Activated CD8-positive, alpha-beta memory T cell treated with anti-CD3 and anti-CD28 coated beads for 36 hours (primary cell): ENCODE results near the gene CTBP2. TPM values are rescaled to one million over a fixed set of nuclear protein-coding genes. Genes with fewer than 3 reads are reported as not detected.
"Not testable (repeated sequence)": the region's sequence is repeated elsewhere in the genome, so short reads cannot be mapped to it uniquely, and the experiment has no call there.

Source experiments
- CTCF ChIA-PET: fragments of 350-600 bp; sonication (Branson Sonifier 250); formaldehyde crosslinking; loops from one replicate; lab custom pipeline; 2021; ENCODE audit warnings: antibody characterized with exemption; lab: Charles Lee
- POLR2A ChIA-PET: fragments of 350-600 bp; sonication (Branson Sonifier 250); formaldehyde crosslinking; loops from one replicate; lab custom pipeline; 2021; ENCODE audit warnings: antibody characterized with exemption; lab: Charles Lee
- total RNA-seq, 2 experiments: library from RNA; stranded (reverse); gene quantifications; one replicate each; pipeline ENCODE4 v1.2.3, GENCODE V29; 2021

The CTBP2 gene
- total RNA-seq, 2 experiments from 2014 or later, result 0.99 to 1.2 TPM

DNA sequence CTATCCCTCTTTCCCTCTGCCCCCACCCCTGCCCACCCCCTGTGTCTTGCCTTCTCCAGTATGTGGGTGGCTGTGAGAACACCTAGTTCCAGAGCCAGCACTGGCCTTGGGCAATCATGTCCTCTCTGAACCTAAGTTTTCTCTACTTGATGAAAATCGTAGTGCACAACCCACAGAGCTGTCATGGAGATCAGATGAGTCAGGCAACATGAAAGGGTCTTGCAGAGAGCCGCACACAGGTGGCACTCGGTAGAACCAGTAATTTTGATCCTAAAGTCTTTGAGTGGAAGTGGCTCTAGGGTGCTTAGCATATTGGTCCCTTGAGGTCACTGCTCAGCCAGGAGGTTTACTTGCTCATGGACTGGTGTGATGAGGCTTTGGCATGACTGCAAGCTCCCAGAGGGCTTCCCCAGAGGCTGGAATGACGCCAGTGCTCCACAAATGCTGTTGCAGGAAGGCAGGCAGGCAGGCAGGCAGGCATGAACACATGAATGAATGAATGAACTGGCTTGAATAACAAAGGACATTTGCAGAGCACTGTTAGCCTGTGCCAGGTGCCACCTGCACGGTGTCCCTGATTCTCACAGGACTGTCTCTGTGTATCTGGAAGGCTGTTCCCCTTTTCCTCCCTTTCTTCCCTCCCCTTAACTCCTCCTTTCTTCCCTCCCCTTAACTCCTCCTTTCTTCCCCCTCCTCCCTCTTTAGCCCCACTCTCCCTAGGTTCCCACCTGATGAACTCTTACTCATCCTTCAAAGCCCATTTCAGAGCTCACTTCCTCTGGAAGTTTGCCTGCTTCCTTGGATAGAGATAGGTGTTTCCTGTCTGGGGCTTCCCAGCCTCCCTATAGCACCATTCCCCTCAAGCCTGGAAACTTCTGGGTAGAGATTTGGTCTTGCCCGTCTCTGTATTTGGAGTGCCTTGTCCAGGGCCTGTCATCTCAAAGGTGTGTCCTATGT is 27.2 kb upstream of the CTBP2 start:
- ChIA-PET CTCF (no interaction called here), POLR2A (no interaction called here)

DNA sequence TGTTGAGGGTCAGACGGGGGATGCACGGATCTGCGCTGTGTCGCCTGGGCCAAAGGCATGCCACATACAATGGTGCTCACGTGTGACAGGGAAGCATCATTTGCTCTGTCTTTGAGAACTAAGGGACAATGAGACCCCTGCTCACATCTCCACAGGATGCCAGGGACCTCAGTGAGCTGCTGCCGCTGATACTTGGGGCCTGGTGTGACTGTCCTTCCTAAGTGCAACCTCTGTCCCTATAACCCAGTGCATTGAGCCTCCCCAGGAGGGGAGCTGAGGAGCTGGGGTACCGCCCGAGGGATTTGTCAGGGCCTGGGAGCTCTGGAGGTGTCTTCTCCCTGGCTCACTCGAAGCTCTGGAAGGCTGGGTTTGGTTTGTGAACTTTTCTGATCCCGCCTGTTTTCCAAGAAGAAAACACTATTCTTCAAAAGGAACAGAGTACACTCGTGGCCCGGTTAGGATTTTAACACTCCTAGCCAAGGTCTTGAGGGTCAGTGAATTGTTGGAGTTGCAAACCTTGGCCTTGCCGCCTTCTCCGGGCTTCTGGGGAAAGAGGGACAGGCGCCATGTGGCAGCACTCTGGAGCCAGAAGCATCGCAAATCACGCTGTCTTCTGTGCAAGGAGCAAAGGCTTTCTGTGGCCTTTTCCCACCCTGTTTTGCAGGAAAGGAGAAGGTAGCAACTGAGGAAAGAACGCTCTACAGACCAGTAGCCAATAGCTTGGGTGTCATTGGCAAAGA is 26.2 kb upstream of the CTBP2 start:
- ChIA-PET POLR2A (interaction anchor here (0.6 kb wide), 1 partner anchor 48 kb away, joined by 17 read pairs; no protein-coding TSS in a partner anchor), CTCF (no interaction called here)

DNA sequence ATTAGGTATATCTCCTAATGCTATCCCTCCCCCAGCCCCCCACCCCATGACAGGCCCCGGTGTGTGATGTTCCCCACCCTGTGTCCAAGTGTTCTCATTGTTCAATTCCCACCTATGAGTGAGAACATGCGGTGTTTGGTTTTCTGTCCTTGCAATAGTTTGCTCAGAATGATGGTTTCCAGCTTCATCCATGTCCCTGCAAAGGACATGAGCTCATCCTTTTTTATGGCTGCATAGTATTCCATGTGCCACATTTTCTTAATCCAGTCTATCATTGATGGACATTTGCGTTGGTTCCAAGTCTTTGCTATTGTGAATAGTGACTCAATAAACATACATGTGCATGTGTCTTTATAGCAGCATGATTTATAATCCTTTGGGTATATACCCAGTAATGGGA is 18.7 kb upstream of the CTBP2 start:
- POLR2A ChIA-PET, CTCF ChIA-PET: not testable (repeated sequence)

DNA sequence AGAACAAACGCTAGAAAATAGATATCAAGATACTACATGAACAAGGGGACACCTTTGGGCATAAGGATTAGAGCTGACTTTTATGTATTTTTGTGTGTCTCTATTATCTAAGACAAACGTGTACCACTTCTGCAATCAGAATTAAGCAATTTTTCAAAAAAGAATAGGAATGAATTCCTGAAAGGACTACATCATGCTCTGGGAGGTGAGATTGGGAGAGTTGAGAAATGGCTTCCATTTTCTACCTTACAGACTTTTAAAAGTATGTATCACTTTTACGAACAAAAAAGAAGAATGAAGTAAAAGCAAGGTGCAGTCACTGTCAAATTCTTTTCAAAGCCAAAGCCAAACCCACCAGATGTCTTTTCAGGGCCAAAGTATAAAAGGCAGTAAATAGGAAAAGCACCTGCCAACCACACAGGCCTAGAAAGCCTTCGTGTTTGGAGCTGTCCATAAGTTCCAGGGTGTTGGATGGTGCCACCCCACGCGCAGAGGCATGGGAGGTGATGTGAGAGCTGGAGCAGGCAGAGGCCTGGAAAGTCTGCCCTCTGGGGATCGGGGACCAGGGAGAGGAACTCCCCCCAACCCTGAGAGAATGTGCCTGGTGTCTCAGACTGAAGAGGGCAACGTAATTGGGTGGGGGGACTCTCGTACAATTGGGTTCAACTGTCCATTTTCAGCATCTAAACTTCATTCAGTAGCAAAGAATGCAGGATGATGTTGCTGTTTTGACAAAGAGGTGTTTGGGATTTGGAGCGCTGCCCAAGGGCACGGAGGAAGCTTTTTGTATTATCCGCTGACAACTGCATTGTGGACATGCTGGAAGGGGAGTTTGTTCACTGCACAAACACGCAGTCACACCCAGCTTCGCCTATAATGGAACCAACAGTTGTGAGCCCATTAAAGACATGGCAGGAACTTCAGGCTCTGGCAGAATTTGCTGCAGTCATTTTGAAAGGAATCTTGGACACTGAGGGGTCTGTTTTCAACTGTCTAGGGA is 17.6 kb upstream of the CTBP2 start:
- POLR2A ChIA-PET, result no interaction called here

DNA sequence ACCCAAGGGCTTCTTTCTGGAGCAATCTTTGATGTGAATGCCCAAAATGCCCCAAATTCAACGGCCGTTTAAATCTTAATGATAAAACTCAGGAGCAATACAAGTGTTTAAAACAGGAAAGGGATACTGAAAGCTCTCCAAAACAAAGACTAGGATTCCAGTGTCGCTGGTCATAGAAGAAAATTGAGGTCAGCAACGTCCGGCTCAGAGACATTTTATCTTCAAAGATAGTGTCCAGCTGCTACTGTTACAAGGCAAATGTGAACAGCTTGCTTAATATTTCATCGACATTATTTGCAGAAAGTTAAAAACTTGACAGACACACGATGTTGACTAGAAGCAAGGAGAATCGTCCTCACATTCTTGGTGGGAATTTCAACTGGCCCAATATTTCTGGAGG is 15.4 kb upstream of the CTBP2 start:
- POLR2A ChIA-PET, result no interaction called here
- CTCF ChIA-PET, result no interaction called here

More for the DNA sequence above, 17.6 kb upstream of the CTBP2 start:
- CTCF ChIA-PET, result interaction anchor here (0.7 kb wide), 1 partner anchor 624 kb away, joined by 3 read pairs; no protein-coding TSS in a partner anchor

DNA sequence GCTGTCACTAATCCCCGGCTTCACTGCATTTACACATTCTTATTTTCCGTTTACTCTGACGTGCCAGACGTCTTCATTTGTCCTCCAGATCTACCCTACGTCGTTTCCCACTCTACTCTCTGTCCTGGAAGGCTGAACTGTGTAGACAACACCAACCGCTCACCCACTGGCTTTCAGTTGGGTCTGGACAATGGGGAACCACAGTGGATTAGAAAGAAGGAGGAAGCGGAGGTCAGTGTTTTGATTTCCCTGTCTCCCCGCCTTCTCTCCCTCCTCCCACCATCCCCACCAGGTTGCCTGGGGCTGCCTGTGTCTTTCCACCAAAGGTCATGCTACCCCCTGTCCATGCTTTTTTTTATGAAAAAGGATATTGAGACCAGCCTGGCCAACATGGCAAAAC is 14.0 kb upstream of the CTBP2 start:
- CTCF ChIA-PET, result interaction anchor here (0.5 kb wide), 1 partner anchor 283 kb away, joined by 3 read pairs; no protein-coding TSS in a partner anchor

DNA sequence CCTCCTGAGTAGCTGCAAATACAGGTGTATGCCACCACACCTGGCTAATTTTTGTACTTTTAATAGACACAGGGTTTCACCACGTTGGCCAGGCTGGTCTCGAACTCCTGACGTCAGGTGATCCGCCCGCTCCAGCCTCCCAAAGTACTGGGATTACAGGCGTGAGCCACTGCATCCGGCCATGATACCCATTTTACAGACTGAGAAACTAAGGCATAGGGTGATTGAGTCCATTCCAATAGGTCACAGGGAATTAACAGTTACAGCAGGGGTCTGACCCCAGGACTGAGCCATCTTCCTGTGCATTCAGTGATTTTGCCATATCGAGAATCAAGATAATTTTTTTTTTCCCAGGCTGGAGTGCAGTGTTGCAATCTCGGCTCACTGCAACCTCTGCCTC is 12.3 kb upstream of the CTBP2 start:
- CTCF ChIA-PET, result no interaction called here
- POLR2A ChIA-PET, result no interaction called here

More for the DNA sequence above, 14.0 kb upstream of the CTBP2 start:
- POLR2A ChIA-PET, result no interaction called here

DNA sequence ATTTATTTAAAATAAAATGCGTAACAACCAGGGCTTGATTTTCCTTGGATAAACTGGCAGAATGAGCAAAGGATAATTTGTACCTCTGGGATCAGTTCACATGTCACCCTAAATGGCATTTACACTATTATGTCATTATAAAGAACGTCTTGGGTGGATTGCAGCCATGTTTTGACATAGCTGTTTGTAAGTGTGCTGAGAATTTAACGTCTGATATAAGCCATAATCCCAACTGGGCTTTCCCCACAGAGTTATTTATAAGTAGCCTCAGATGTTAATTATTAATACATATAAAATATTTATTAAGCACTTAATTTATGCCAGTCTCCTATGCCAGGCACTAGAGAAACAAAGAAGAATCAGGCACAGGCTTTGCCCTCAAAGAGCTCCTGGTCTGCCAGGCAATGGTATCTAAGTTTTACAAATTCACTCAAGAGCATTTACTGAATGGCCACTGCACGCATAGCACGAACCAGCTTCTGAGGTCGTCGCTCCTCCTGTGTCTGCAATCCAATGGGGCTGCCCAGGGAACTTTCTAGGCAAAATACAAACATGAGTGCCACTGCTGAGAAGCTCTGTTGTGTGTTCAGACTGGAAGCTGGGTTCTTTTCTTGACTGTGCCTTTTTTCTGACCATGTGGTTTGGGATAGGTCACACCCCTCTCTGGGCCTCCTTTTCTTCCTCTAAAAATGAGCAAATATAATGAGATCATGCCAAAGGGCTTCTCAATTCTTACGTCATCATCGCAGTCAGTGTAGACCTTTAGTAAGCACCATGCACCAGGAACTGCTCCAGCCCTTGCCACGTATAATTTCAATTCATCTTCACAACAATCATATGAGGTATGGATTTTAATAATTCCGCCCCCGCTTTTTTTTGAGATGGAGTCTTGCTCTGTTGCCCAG is 11.3 kb upstream of the CTBP2 start:
- ChIA-PET CTCF (no interaction called here), POLR2A (no interaction called here)

DNA sequence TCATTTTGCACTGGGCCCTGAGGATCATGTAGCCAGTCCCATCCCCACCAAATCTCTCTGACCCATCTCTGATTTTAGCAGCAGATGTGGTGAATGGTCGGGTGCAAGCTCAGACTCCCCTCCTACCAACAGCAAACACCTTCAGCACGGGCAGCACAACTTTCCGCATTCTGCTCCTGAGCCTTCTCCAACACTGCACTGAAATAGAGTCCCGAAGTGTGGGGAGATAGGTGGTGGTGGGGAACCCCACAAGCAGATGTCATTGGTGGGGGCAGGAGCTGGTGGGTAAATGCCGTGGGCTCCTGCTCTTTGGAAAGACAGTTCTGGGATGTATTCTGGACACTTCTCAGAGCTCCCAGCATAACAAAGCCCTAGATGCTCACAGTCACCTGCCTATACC is 9.6 kb upstream of the CTBP2 start:
- ChIA-PET POLR2A (no interaction called here), CTCF (no interaction called here)

DNA sequence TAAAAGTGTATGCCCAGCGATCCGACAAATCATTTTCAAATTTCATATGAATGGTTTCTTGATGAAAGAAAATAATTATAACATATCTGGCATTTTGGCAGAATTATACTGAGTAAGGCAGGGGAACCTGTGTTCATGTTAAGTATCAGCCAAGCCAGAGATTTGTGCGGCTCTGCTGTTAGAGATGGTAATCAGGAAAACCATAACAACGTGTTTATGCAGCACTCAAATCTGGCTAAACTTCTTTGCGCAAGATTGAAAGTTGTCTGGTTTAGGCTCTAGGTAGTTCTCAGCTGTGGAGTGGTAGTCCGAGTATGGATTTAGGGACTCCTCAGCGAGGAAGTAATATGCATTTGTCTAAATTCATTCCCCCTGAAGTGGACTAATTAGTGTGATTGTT is 8.9 kb upstream of the CTBP2 start:
- CTCF ChIA-PET, result no interaction called here
- POLR2A ChIA-PET, result no interaction called here

DNA sequence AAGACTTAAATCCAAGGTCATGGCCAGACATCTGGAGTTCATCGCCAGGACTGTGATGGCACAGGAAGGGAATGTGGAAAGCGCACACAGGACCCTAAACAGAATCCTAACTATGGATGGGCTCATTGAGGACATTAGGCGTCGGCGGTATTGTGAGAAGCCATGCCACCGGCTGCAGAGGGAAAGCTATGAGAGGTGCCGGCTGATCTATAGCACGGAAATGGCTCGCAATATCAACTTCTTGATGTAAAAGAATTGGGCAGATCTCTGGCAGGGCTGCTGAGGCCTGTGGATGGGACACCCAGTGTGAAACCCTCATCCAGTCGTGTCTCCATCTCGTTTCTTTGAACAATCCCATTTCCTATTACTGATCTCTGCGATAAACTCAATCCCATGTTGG is 6.3 kb upstream of the CTBP2 start:
- ChIA-PET CTCF (no interaction called here), POLR2A (no interaction called here)

DNA sequence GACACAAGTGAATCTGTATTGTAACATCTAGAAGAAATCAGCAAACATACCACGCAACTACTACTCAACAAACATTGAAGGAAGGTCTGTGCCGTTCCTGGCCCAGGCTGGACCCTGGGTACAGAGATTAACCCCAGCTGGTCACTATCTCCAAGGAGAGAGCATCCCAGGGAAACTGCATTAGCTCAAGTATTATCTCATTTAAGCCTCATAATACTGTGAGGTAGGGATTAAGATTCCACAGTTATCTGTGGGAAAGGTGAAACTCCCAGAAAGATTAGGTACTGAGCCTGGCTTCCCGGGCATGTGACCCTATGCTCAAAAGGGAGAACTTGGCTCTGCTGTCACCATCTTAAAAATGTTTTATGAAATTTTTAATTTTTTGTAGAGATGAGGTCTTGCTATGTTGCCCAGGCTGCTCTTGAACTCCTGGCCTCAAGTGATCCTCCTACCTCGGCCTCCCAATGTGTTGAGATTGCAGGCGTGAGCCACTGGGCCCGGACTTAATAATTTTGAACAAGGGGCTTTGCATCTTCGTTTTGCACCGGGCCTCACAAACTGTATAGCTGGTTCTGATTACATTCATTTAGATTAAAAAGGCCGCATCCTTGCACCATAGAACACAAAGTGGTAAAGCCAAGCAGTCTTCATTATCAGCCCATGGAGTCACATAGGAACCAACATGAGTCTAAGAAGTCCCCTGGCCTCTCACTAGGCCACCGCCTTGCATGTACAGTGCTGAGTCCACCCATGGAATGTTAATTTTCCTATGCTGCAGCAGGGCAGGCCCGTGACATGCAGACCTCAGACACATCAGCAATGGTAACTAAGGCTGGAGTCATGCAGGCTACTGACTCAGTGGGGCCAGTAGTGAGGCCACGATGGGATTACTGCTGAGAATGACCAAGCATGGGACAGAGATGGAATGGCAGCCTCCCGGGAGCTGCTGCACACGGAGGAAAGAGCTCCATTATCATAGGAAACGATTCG is 5.5 kb upstream of the CTBP2 start:
- ChIA-PET POLR2A (no interaction called here), CTCF (no interaction called here)

DNA sequence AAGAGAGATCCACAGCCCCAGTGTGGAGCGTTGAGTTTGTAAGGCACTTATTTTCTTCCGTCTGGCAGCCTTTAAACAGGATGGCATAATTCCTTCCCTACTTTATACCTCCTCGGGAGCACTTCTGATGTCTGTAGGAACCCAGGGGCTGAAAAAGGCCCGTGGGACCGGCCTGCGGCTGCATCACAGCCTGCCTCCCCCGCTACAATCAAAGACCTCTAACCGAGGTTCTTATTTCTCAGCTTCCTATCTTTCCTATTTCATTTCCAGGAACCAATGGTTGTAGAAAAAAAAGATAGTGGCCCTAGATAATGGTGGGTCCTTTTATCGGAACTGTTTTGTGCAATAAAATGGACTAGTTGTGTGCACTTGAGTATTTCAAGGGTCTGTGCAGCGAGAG is 4.1 kb upstream of the CTBP2 start:
- ChIA-PET POLR2A (no interaction called here), CTCF (no interaction called here)

DNA sequence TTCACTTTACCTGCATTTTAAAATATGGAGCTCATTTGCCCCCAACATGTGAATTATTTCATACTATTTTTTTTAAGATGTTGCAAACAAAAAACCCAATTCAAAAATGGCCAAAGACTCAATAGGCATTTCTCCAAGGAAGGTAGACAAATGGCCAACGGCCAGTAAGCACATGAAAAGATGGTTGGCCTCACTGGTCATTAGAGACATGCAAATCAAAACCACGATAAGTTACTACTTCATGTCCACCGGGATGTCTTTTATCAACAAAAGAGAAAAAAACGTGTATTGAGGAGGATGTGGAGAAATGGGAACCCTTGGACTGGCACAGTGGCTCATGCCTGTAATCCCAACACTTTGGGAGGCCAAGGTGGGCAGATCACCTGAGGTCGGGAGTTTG is 3.4 kb upstream of the CTBP2 start:
- POLR2A ChIA-PET, result no interaction called here
- CTCF ChIA-PET, result no interaction called here

DNA sequence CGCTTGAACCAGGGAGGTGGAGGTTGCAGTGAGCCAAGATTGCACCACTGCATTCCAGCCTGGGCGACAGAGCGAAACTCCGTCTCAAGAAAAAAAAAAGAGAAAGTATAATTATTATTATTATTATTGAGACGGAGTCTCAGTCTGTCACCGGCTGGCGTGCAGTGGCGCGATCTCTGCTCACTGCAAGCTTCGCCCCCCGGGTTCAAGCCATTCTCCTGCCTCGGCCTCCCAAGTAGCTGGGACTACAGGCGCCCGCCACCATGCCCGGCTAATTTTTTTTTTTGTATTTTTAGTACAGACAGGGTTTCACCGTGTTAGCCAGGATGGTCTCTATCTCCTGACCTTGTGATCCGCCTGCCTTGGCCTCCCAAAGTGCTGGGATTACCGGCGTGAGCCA is 2.9 kb upstream of the CTBP2 start:
- CTCF ChIA-PET, POLR2A ChIA-PET: not testable (repeated sequence)

DNA sequence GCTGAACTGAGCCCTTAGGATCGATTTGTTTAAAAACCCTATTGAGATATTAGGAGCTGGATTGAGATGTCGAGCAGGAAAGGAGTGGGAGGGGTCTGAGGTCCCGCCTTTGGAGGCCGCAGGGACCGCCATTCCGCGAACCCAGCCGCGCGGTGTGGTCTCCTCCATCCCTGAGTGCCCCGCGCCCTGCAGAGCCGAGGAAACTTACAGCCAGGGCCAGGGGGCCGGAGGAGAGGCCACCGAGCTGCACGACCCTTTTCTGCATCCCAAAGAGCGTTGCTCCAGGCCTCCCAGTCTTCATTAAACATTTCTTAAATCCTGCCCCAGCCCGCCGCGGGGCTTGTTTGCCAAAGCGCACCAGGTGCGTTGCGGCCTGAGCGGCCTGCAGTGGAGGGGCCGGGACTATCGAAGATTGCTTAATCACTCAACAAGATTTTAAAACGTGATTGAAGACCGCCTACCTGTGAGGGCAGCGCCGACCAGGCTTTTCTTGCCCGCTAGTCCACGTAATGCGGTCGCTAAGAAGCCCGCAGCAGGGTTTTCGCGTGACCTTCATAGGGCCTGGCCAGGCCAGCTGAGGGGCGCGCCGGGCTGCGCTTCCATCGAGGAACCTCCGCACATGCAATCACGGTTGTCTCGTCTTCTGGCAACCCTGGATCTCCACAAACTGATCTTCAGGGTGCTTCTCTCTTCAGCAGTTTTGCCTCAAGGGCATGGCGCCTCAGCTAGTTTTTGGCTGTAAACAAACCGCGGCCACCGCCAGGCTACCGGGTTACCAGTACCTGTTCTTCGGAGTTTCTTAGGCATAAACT is 2.0 kb upstream of the CTBP2 start:
- POLR2A ChIA-PET, result no interaction called here
- CTCF ChIA-PET, result no interaction called here
